HG02943 (cell line): ENCODE data around the gene PIP5K1A.
"Not testable (repeated sequence)": the region's sequence is repeated elsewhere in the genome, so short reads cannot be mapped to it uniquely, and the experiment has no call there.

Experiments
- ATAC-seq: cut with Tn5 transposase; IDR thresholded peaks from one replicate; pipeline ENCODE4 v1.9.1; 2021; ENCODE audit warnings: mild to moderate bottlenecking, low read depth, moderate library complexity; ENCODE audit not compliant: unreplicated experiment

Gene PIP5K1A, protein sequence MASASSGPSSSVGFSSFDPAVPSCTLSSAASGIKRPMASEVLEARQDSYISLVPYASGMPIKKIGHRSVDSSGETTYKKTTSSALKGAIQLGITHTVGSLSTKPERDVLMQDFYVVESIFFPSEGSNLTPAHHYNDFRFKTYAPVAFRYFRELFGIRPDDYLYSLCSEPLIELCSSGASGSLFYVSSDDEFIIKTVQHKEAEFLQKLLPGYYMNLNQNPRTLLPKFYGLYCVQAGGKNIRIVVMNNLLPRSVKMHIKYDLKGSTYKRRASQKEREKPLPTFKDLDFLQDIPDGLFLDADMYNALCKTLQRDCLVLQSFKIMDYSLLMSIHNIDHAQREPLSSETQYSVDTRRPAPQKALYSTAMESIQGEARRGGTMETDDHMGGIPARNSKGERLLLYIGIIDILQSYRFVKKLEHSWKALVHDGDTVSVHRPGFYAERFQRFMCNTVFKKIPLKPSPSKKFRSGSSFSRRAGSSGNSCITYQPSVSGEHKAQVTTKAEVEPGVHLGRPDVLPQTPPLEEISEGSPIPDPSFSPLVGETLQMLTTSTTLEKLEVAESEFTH

GRCh38 chr1:151198254-151199127 is at the start of gene PIP5K1A:
Gene PIP5K1A (plus strand): TSS chr1:151198552. CDS start chr1:151198997, 445 bp downstream.
- ATAC-seq: peak; percentile 94

GRCh38 chr1:151156515-151156819 is 41.9 kb upstream of the PIP5K1A start, which contains the start of gene TNFAIP8L2:
Gene TNFAIP8L2 (plus strand): TSS chr1:151156649. CDS start chr1:151158698, 2,049 bp downstream.
- no peak for ATAC-seq

DNA sequence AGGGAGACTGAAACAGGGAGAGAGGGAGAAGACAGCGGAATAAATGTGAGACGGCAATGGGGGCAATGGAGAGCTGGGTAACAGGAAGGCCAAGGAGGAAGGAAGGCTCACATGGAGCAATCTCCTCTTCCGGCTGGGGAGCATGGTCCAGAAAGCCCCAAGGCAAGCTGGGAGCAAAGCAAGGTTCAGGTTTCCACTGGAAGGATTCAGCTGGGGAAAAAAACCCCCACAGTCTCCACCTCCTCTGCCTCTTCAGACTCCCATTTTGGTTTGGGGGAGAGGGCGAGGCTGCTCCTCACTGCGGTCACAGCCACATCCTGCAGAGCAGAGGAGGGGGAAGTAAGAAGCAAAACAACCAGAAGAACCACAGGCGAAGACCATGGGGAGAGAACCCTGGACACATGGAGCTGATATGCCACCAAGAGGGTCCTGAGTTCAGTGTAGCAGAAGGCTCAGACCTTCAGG is 41.3 kb upstream of the PIP5K1A start:
- no peak for ATAC-seq

GRCh38 chr1:151158326-151158725 is 40.0 kb upstream of the PIP5K1A start:
- ATAC-seq: no peak

GRCh38 chr1:151158751-151159251 is 39.6 kb upstream of the PIP5K1A start:
- ATAC-seq: no peak

GRCh38 chr1:151159373-151159772 is 39.0 kb upstream of the PIP5K1A start:
- no peak for ATAC-seq

DNA sequence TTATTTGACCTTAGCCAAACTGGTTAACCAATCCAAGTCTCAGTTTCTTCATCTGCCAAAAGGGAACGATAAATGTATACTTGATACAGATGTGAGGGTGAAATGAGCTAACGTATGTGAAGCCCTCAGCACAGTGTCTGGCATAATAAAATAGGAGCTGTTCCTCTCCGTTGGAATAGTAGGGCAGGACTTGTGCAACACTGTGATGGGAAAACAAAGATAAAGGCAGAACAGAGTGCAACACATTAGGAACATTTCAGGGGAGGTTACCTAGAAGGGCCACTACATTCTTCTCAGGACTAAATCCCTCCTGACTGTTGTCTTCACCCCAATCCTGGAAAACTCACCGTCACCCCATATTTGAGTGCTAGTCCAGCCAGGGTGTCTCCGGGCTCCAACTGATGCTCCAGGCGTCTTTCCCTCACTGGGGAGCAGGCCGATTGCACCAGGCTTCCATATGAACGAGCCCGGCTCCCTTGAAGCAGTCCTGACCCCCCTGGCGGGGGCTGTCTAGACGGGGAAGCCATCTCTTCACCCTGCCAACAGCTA is 33.5 kb upstream of the PIP5K1A start:
- ATAC-seq: no peak

DNA sequence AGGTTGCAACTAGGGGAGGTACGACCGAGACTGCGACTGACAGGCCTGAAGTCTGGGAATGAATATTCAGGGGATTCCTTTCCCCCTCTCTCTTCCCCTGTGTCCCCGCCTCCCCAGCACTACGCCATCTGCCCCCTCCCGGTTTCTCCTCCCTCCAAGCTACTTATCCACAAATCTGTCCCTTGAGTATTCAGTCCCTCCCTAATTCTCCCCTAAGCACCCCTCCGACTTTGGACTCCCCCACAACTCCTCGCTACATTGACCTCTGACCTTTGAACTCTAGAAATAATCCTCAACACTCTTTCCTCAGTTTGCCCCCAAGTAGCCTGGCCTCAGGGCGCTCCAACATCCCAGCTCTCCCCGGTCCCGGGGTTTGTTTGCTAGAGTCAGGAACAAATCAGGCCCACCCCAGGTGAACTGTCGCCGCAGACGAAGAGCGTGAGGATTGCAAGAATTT is 33.0 kb upstream of the PIP5K1A start:
- no peak for ATAC-seq

DNA sequence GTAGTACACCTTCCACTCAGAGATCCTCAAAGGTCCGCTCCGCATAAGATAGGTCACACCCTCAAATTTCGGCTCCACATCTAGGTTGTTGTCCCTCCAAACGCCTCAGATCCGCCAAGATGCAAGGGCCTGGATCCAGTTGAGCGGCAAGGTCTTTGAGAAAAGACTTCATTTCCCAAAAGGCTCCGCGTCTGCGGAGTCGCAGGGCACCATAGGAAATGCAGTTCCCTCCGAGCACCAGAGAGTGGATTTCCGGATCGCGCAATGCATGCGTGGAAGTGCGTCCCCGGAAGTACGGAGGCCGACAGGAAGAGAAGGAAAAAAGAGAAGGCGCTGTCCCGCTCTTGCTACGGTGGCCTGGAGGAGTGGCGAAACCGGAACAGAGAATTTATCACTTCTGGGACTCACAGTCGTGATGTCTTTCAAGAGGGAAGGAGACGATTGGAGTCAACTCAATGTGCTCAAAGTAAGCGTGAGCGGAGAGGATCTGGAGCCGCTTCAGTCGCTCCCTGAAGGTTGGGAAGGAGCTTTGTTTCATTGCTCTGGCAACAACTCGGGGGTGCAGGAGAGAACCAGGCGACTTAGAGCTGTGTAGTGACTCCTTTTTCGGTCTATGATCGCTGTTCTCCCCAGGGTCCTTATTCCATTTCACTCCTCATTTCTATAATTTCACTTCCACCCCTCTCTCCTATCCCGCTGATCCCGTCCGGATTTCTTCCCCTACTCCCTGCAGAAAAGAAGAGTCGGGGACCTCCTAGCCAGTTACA is 32.4 kb upstream of the PIP5K1A start, which contains the start of the genes LYSMD1 and SCNM1:
Gene LYSMD1, minus strand, starts transcription at position 165 of the 767 bp plus-strand sequence. CDS start 644 bp downstream, outside the sequence.
Gene SCNM1, plus strand, starts transcription at position 407 of the 767 bp plus-strand sequence. Its CDS starts 9 bp downstream, at position 416.
- ATAC-seq: peak; percentile 60

DNA sequence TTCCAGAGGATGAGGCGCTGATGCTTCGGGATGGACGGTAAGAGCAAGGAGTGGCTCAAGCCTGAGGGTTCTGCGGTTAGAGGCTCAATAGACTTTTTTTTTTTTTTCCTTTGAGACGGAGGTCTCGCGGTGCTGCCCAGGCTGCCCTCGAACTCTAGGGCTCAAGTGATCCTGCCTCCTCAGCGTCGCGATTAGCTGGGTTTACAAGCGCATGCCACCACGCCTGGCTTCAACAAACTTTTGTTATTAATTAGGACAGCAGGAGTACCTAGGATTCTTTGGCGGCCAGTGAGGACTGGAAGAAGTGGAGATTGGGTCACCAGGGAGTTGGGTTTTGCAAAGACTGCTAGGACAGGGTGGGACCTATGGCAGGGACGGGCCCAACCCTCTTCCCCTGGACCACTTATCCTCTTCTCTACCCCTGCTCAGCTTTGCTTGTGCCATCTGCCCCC is 31.8 kb upstream of the PIP5K1A start:
- ATAC-seq: peak; percentile 12

GRCh38 chr1:151167116-151167515 is 31.2 kb upstream of the PIP5K1A start:
- ATAC-seq: no peak

DNA sequence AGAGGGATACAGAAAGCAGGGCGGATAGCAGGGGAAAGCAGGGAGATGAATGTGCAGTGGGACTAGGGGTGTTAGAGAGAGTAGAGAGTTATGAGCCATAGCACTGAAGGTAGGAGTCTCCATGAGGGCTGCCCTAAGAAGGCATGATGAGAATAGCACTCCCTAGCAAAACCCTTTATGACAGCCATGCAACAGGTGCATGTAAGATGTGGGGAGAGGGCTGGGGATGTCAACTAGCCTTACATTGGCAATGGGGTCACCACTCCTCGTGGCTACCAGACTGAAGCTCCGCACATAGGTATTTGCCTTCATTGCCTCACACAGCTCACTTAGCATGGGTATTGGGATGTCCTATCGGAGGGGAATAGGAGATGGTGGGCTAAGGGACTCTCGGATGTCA is 27.2 kb upstream of the PIP5K1A start:
- no peak for ATAC-seq

GRCh38 chr1:151175041-151175741 is 23.2 kb upstream of the PIP5K1A start:
- no peak for ATAC-seq

- ATAC-seq: no peak
Measured at GRCh38 chr1:151175863-151176262, 22.5 kb upstream of the PIP5K1A start, which contains the start of gene TMOD4. Gene TMOD4 (minus strand): TSS chr1:151175981. CDS start chr1:151174875, 1,106 bp downstream.

- no peak for ATAC-seq
Measured at GRCh38 chr1:151176514-151177045, 21.8 kb upstream of the PIP5K1A start.

DNA sequence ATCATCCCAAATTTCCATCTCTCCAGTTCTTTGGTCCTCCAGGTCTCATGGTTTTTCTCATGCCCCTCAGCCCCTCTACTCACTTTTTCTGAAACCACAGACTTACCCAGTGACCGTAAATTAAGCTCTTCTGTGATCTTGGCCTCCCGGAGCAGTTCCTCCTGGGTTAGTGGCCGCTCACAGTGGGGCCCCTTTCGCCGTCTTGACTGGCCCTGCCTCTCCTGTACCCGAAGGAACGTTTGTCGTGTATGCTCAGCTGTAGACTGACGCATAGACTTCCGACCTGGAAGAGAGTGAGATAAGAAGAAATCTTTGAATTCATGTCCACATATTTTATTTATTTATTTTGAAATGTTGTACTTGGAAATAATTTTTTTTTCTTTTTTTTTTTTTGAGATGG is 14.1 kb upstream of the PIP5K1A start:
- no peak for ATAC-seq

DNA sequence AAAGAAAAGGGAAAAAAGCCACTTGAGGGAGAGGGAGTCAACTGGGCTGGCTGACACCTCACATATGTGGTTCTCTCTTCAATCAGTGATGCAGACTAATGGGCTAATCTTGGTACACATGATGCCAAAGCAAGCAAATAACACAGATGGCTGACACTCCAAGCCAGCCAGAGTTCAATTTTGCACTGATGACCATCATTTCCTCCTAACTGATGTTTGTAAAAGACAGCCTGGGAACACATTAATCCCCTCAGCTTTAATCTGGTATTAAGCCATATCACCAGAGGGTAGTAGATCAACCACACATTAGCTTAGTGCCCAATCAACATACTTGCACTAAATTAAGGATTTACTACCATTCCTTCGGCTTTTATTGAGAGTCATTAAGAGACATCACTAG is 11.1 kb upstream of the PIP5K1A start:
- ATAC-seq: no peak

DNA sequence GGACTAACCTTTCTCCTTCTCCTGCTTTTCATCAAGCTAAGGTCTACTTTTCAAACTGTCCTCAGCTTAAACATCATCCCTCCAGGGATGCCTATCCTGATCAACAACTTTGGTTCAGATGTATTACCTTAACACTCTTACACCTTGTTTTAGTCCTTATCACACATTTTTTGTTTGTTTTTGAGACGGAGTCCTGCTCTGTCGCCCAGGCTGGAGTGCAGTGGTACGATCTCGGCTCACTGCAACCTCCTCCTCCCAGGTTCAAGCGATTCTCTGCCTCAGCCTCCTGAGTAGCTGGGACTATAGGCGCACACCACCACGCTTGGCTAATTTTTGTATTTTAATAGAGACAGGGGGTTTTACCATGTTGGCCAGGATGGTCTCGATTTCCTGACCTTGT is 9.7 kb upstream of the PIP5K1A start:
- ATAC-seq: not testable (repeated sequence)
